Smooth muscle cell (in vitro differentiated cells): ENCODE results near the gene EEFSEC. TPM values are rescaled to one million over a fixed set of nuclear protein-coding genes. Genes with fewer than 3 reads are reported as not detected.

Experiments used
- DNase-seq: peaks from one replicate; lab custom pipeline; 2025; ENCODE audit not compliant: unreplicated experiment; lab: John Stamatoyannopoulos, UW
- H2AFZ ChIP-seq: fragments of 200-600 bp; sonication (generic); 2 replicates; pipeline ENCODE4 v1.6.0; 2016; ENCODE audit warnings: antibody characterized with exemption, low read depth, mild to moderate bottlenecking
- H3F3A ChIP-seq: fragments of 200-600 bp; sonication (generic); 2 replicates; pipeline ENCODE4 v1.6.0; 2017; ENCODE audit warnings: antibody characterized with exemption, low read depth
- H3K27ac ChIP-seq: fragments of 200-600 bp; sonication (generic); 2 replicates; pipeline ENCODE4 v1.5.1; 2016; ENCODE audit warnings: low read depth, mild to moderate bottlenecking
- H3K27me3 ChIP-seq: fragments of 200-600 bp; sonication (generic); 2 replicates; pipeline ENCODE4 v1.6.1; 2016; ENCODE audit warnings: low read depth, mild to moderate bottlenecking
- H3K36me3 ChIP-seq: fragments of 200-600 bp; sonication (generic); 2 replicates; pipeline ENCODE4 v1.5.1; 2016; ENCODE audit warnings: low read depth
- H3K4me1 ChIP-seq: fragments of 200-600 bp; sonication (generic); 2 replicates; pipeline ENCODE4 v1.5.1; 2016; ENCODE audit warnings: low read depth
- H3K4me2 ChIP-seq: fragments of 200-600 bp; sonication (generic); 2 replicates; pipeline ENCODE4 v1.6.0; 2016; ENCODE audit warnings: mild to moderate bottlenecking
- H3K4me3 ChIP-seq: fragments of 200-600 bp; sonication (generic); 2 replicates; pipeline ENCODE4 v1.5.1; 2016; ENCODE audit warnings: mild to moderate bottlenecking
- H3K79me2 ChIP-seq: fragments of 200-600 bp; sonication (generic); 2 replicates; pipeline ENCODE4 v1.6.0; 2016; ENCODE audit warnings: low read depth, mild to moderate bottlenecking
- H3K9ac ChIP-seq: fragments of 200-600 bp; sonication (generic); 2 replicates; pipeline ENCODE4 v1.6.0; 2016; ENCODE audit warnings: low read depth
- H3K9me3 ChIP-seq: fragments of 200-600 bp; sonication (generic); replicated peaks from 2 replicates; pipeline ENCODE4 v1.5.1; 2016; ENCODE audit warnings: low read depth
- H4K20me1 ChIP-seq: fragments of 200-600 bp; sonication (generic); 2 replicates; pipeline ENCODE4 v1.6.0; 2016; ENCODE audit warnings: low read depth
- CTCF ChIP-seq: fragments of 200-600 bp; sonication (generic); IDR thresholded peaks from 2 replicates; pipeline ENCODE4 v1.5.1; 2017; ENCODE audit warnings: borderline replicate concordance, mild to moderate bottlenecking, antibody characterized with exemption; ENCODE audit not compliant: insufficient read depth, poor library complexity, severe bottlenecking
- WGBS: methylation state at CpG from one replicate; pipeline ENCODE4 v1.1.7; 2016; ENCODE audit warnings: low lambda C conversion rate; 5-methylcytosine and 5-hydroxymethylcytosine counted together
- polyA plus RNA-seq: library from polyadenylated mRNA; unstranded; fragments of >200 nt; fragmentation: Nextera tagmentation; extraction: Ambion mirVana; gene quantifications from 2 replicates; pipeline ENCODE4 v1.2.1, GENCODE V29; 2016
- total RNA-seq: library from RNA; depleted of rRNA; stranded (reverse); fragments of >200 nt; gene quantifications from 2 replicates; pipeline ENCODE4 v1.2.3, GENCODE V29; 2014

Gene EEFSEC
- total and polyA plus RNA-seq, 2 experiments from 2014 or later: 12.4 to 17.1 TPM

DNA sequence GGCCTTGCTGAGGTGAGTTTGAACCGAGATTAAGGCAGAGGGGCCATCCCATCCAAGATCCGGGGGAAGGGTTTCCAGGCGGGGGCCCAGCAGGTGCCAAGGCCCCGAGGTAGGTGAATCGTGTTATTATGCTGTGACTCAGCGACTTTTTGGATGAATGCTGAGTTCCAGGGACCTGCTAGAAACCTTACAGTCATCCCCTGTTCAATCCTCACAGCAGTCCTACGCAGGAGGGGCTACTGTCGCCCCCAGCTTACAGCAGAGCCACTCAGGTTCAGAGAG is 272.5 kb downstream of the EEFSEC start:
- Histone ChIP-seq H3K4me2 (no peak overlapping the region), H3K27me3 (peaks cover 5% of the 10 kb centered on the region)
- WGBS: 88% methylated on average over 8 of the region's 8 CpGs

GRCh38 chr3:128426128-128426921 is 273.0 kb downstream of the EEFSEC start:
- peak overlapping the region; percentile 28 for H3K4me3 ChIP-seq
- no peaks in the 10 kb centered on the region for H3K9me3 ChIP-seq
- H3F3A ChIP-seq: no peaks in the 10 kb centered on the region
- H3K27me3 ChIP-seq: peaks cover 10% of the 10 kb centered on the region
- H3K27ac ChIP-seq: no peak overlapping the region
- 7% methylated on average over 60 of the region's 66 CpGs for WGBS
- H3K79me2 ChIP-seq: no peaks in the 10 kb centered on the region
- H3K4me1 ChIP-seq: peaks cover 4% of the 10 kb centered on the region
- no peak for DNase-seq
- no peaks in the 10 kb centered on the region for H3K36me3 ChIP-seq
- peak overlapping the region; percentile 83 for H3K4me2 ChIP-seq
- no peaks in the 10 kb centered on the region for H4K20me1 ChIP-seq
- no peak overlapping the region for H2AFZ ChIP-seq
- no peak overlapping the region for H3K9ac ChIP-seq
- TF ChIP-seq CTCF: peak; percentile 85

More for the DNA sequence above, 272.5 kb downstream of the EEFSEC start:
- no peaks in the 10 kb centered on the region for H3K79me2 ChIP-seq
- no peaks in the 10 kb centered on the region for H3K9me3 ChIP-seq
- H2AFZ ChIP-seq: no peak overlapping the region
- no peak overlapping the region for H3K27ac ChIP-seq
- no peaks in the 10 kb centered on the region for H3F3A ChIP-seq
- H4K20me1 ChIP-seq: no peaks in the 10 kb centered on the region
- no peak for DNase-seq
- H3K4me1 ChIP-seq: peaks cover 4% of the 10 kb centered on the region
- no peak overlapping the region for H3K4me3 ChIP-seq
- H3K36me3 ChIP-seq: no peaks in the 10 kb centered on the region
- TF ChIP-seq CTCF: no peak
- H3K9ac ChIP-seq: no peak overlapping the region

DNA sequence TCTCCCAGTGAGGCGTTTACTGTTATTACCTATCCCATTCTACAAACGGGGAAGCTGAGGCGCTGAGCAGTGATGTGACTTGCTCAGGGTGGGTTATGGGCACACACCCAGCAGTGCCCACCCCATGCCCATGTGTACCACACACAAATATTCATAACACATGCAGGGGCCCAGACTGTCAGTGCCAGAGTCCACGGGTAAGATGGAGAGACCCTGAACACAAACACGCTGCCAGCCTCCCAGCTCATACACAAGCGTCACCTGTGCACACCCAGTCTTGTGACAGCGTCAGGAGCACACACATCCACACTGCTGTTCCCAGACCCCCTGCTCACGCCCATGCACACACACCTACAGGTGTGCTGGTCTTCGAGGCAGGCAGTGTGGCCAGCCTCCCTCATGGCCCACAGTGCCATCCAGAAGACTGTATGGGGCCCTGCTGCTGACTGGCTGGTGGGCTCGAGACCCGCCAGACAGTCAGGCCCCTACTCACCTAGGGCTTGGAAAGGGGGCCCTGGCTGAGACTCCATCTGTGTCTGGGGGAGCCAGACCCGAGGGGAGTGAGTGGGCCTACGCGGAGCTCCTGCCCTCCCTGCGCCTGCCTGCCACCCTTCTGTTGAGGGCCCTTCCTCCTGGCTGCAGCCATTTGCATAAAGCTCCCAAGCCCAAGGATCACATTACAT is 274.0 kb downstream of the EEFSEC start:
- 84% methylated on average over 15 of the region's 15 CpGs for WGBS
- peaks cover 20% of the 10 kb centered on the region for H3K27me3 ChIP-seq

More for the DNA sequence above, 274.0 kb downstream of the EEFSEC start:
- Histone ChIP-seq H3K27ac (no peak overlapping the region), H2AFZ (no peak overlapping the region), H3K36me3 (no peaks in the 10 kb centered on the region), H3K4me1 (peaks cover 4% of the 10 kb centered on the region), H3K4me3 (no peak overlapping the region), H3F3A (no peaks in the 10 kb centered on the region), H3K9me3 (no peaks in the 10 kb centered on the region), H3K79me2 (no peaks in the 10 kb centered on the region), H3K4me2 (no peak overlapping the region), H4K20me1 (no peaks in the 10 kb centered on the region), H3K9ac (no peak overlapping the region)
- no peak for DNase-seq
- no peak for TF ChIP-seq CTCF
